WTC11 (cell line): ENCODE data around the gene CACNG4. TPM values are rescaled to one million over a fixed set of nuclear protein-coding genes. Genes with fewer than 3 reads are reported as not detected.

Source experiments
- ATAC-seq: fragments of 200-7000 bp; cut with Tn5 transposase; 2 replicates; pipeline ENCODE4 v1.10.0; 2021; ENCODE audit warnings: mild to moderate bottlenecking, moderate library complexity
- CTCF ChIA-PET: fragments of 300-600 bp; sonication (Branson Sonifier 250); formaldehyde crosslinking; loops from one replicate; lab custom pipeline; 2021; ENCODE audit warnings: antibody characterized with exemption; lab: Charles Lee
- POLR2A ChIA-PET: fragments of 350-600 bp; sonication (Branson Sonifier 250); formaldehyde crosslinking; loops from one replicate; lab custom pipeline; 2021; ENCODE audit warnings: antibody characterized with exemption; lab: Charles Lee
- DNase-seq: peaks from one replicate; pipeline ENCODE4 v3.0.0; 2021; ENCODE audit warnings: low spot score
- H3K27ac Mint-ChIP-seq: 2 replicates; pipeline ENCODE4 v1.8.0; 2021; ENCODE audit warnings: mixed read lengths
- H3K27me3 Mint-ChIP-seq: 2 replicates; pipeline ENCODE4 v1.8.0; 2021; ENCODE audit warnings: low read depth, mild to moderate bottlenecking, moderate library complexity, mixed read lengths
- H3K36me3 Mint-ChIP-seq: 2 replicates; pipeline ENCODE4 v1.8.0; 2021; ENCODE audit warnings: mixed read lengths
- H3K4me1 Mint-ChIP-seq: 2 replicates; pipeline ENCODE4 v1.8.0; 2022; ENCODE audit warnings: mixed read lengths
- H3K4me3 Mint-ChIP-seq: 2 replicates; pipeline ENCODE4 v1.8.0; 2021; ENCODE audit warnings: mild to moderate bottlenecking, moderate library complexity, mixed read lengths
- H3K9me3 Mint-ChIP-seq: 2 replicates; pipeline ENCODE4 v1.8.0; 2021; ENCODE audit warnings: mixed read lengths
- ATF1 ChIP-seq: sonication (generic); formaldehyde crosslinking; IDR thresholded peaks from 2 replicates; pipeline ENCODE4 v1.8.1; 2023; ENCODE audit warnings: mild to moderate bottlenecking, moderate library complexity, missing genetic modification reagents
- CTCF ChIP-seq: fragments of 200-600 bp; IDR thresholded peaks from 2 replicates; pipeline ENCODE4 v1.8.0; 2022; ENCODE audit warnings: antibody characterized with exemption
- ESRRA ChIP-seq: sonication (generic); formaldehyde crosslinking; IDR thresholded peaks from 2 replicates; pipeline ENCODE4 v1.8.1; 2022; ENCODE audit warnings: mild to moderate bottlenecking, missing genetic modification reagents, borderline replicate concordance
- FOXK1 ChIP-seq: sonication (generic); formaldehyde crosslinking; IDR thresholded peaks from 2 replicates; pipeline ENCODE4 v1.8.0; 2022; ENCODE audit warnings: mild to moderate bottlenecking, moderate library complexity, missing genetic modification reagents
- GRHL2 ChIP-seq: fragments of 250-450 bp; sonication (Bioruptor Pico); IDR thresholded peaks from 2 replicates; pipeline ENCODE4 v1.8.0; 2022; ENCODE audit warnings: mild to moderate bottlenecking, moderate library complexity; ENCODE audit not compliant: insufficient replicate concordance, severe bottlenecking
- MXD4 ChIP-seq: fragments of 250-450 bp; sonication (Bioruptor Pico); IDR thresholded peaks from 2 replicates; pipeline ENCODE4 v1.8.0; 2021; ENCODE audit warnings: mild to moderate bottlenecking, moderate library complexity, borderline replicate concordance
- NFATC4 ChIP-seq: fragments of 250-450 bp; sonication (Bioruptor Pico); IDR thresholded peaks from 2 replicates; pipeline ENCODE4 v1.9.0; 2021; ENCODE audit warnings: mild to moderate bottlenecking
- RELA ChIP-seq: sonication (generic); formaldehyde crosslinking; IDR thresholded peaks from 2 replicates; pipeline ENCODE4 v1.8.1; 2022; ENCODE audit warnings: missing genetic modification reagents, mild to moderate bottlenecking, borderline replicate concordance
- RORB ChIP-seq: fragments of 250-450 bp; sonication (Bioruptor Pico); IDR thresholded peaks from 2 replicates; pipeline ENCODE4 v1.9.0; 2021; ENCODE audit warnings: mild to moderate bottlenecking
- SMAD4 ChIP-seq: sonication (generic); formaldehyde crosslinking; IDR thresholded peaks from 2 replicates; pipeline ENCODE4 v1.8.0; 2022; ENCODE audit warnings: mild to moderate bottlenecking, missing genetic modification reagents
- SP1 ChIP-seq: sonication (generic); formaldehyde crosslinking; conservative IDR thresholded peaks from 2 replicates; pipeline ENCODE4 v1.8.1; 2022; ENCODE audit warnings: missing genetic modification reagents
- TEAD1 ChIP-seq: sonication (generic); formaldehyde crosslinking; IDR thresholded peaks from 2 replicates; pipeline ENCODE4 v1.8.0; 2022; ENCODE audit warnings: mild to moderate bottlenecking, missing genetic modification reagents
- TP53 ChIP-seq: sonication (generic); formaldehyde crosslinking; IDR thresholded peaks from 2 replicates; pipeline ENCODE4 v1.8.1; 2023; ENCODE audit warnings: mild to moderate bottlenecking, missing genetic modification reagents
- ZNF138 ChIP-seq: sonication (generic); formaldehyde crosslinking; conservative IDR thresholded peaks from 2 replicates; pipeline ENCODE4 v1.8.1; 2022; ENCODE audit warnings: mild to moderate bottlenecking, moderate library complexity, missing genetic modification reagents
- ZNF263 ChIP-seq: sonication (generic); formaldehyde crosslinking; IDR thresholded peaks from 2 replicates; pipeline ENCODE4 v1.8.1; 2022; ENCODE audit warnings: low read depth, mild to moderate bottlenecking, moderate library complexity, missing genetic modification reagents
- ZNF317 ChIP-seq: sonication (generic); formaldehyde crosslinking; IDR thresholded peaks from 2 replicates; pipeline ENCODE4 v1.8.1; 2023; ENCODE audit warnings: low read depth, mild to moderate bottlenecking, moderate library complexity, missing genetic modification reagents, borderline replicate concordance
- ZNF396 ChIP-seq: fragments of 250-450 bp; sonication (Bioruptor Pico); IDR thresholded peaks from 2 replicates; pipeline ENCODE4 v1.8.0; 2021; ENCODE audit warnings: mild to moderate bottlenecking, moderate library complexity, borderline replicate concordance
- ZNF416 ChIP-seq: fragments of 250-450 bp; sonication (Bioruptor Pico); IDR thresholded peaks from 2 replicates; pipeline ENCODE4 v1.9.0; 2021; ENCODE audit warnings: mild to moderate bottlenecking, inconsistent platforms
- ZNF671 ChIP-seq: fragments of 250-450 bp; sonication (Bioruptor Pico); IDR thresholded peaks from 2 replicates; pipeline ENCODE4 v1.8.0; 2021; ENCODE audit warnings: mild to moderate bottlenecking
- total RNA-seq: library from RNA; stranded (reverse); gene quantifications from 3 replicates; pipeline ENCODE4 v1.2.3, GENCODE V29; 2021
- TF ChIP-seq, protein P1 (sequence below): sonication (generic); formaldehyde crosslinking; conservative IDR thresholded peaks from 2 replicates; pipeline ENCODE4 v1.8.1; 2023; ENCODE audit warnings: mild to moderate bottlenecking, low read depth, missing genetic modification reagents, moderate library complexity
- TF ChIP-seq, protein P2 (sequence below): sonication (generic); formaldehyde crosslinking; IDR thresholded peaks from 2 replicates; pipeline ENCODE4 v1.8.0; 2023; ENCODE audit warnings: mild to moderate bottlenecking, missing genetic modification reagents
- TF ChIP-seq, protein P3 (sequence below): fragments of 250-450 bp; sonication (Bioruptor Pico); IDR thresholded peaks from 2 replicates; pipeline ENCODE4 v1.8.0; 2021; ENCODE audit warnings: mild to moderate bottlenecking

The CACNG4 gene
- total RNA-seq, 1 experiment from 2014 or later, result 3.4 TPM

DNA sequence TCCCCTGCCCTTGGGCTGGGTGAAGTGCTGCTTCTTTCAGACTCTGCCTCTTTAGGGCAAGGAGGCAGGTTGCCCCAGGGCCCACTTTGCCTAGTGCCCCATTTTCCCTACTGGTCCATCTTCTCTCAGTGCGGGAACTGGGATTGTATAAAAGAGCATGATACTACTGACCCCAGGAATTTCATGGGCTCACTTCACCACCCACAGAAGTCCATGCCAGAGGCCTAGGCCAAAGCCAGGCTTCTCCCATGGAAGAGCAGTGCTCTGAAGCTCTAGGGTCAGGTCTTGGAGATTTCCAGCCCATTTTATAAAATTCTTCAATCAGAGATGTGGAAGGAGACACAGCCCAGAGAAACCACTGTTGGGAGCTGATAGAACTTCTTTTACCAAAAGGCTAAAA is 85.6 kb downstream of the CACNG4 start (continued):
- TF ChIP-seq SMAD4 (CRISPR knock-in tag) (no peak), FOXK1 (CRISPR knock-in tag) (no peak)
- TF ChIP-seq, protein P1, sequence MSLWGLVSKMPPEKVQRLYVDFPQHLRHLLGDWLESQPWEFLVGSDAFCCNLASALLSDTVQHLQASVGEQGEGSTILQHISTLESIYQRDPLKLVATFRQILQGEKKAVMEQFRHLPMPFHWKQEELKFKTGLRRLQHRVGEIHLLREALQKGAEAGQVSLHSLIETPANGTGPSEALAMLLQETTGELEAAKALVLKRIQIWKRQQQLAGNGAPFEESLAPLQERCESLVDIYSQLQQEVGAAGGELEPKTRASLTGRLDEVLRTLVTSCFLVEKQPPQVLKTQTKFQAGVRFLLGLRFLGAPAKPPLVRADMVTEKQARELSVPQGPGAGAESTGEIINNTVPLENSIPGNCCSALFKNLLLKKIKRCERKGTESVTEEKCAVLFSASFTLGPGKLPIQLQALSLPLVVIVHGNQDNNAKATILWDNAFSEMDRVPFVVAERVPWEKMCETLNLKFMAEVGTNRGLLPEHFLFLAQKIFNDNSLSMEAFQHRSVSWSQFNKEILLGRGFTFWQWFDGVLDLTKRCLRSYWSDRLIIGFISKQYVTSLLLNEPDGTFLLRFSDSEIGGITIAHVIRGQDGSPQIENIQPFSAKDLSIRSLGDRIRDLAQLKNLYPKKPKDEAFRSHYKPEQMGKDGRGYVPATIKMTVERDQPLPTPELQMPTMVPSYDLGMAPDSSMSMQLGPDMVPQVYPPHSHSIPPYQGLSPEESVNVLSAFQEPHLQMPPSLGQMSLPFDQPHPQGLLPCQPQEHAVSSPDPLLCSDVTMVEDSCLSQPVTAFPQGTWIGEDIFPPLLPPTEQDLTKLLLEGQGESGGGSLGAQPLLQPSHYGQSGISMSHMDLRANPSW (CRISPR knock-in tag), result no peak
- TF ChIP-seq, all 79 proteins: peak for 0

GRCh38 chr17:67050471-67051154 is 86.1 kb downstream of the CACNG4 start:
- CTCF ChIA-PET, result no interaction called here
- no peak for DNase-seq

More at GRCh38 chr17:67050471-67051154, 86.1 kb downstream of the CACNG4 start:
- POLR2A ChIA-PET, result no interaction called here
- TF ChIP-seq ZNF138, result no peak
- TF ChIP-seq FOXK1 (CRISPR knock-in tag), result no peak
- no peak for TF ChIP-seq CTCF
- no peak for TF ChIP-seq ZNF416 (CRISPR knock-in tag)
- no peak for TF ChIP-seq NFATC4 (CRISPR knock-in tag)
- no peak for TF ChIP-seq ATF1 (CRISPR knock-in tag)
- TF ChIP-seq TP53 (CRISPR knock-in tag), result no peak
- TF ChIP-seq RORB (CRISPR knock-in tag), result no peak
- no peak for TF ChIP-seq ZNF263
- no peak for TF ChIP-seq ZNF671
- no peak for TF ChIP-seq SP1
- no peak for TF ChIP-seq ZNF317 (CRISPR knock-in tag)
- TF ChIP-seq ESRRA (CRISPR knock-in tag), result no peak
- TF ChIP-seq GRHL2, result no peak
- TF ChIP-seq, protein P2, sequence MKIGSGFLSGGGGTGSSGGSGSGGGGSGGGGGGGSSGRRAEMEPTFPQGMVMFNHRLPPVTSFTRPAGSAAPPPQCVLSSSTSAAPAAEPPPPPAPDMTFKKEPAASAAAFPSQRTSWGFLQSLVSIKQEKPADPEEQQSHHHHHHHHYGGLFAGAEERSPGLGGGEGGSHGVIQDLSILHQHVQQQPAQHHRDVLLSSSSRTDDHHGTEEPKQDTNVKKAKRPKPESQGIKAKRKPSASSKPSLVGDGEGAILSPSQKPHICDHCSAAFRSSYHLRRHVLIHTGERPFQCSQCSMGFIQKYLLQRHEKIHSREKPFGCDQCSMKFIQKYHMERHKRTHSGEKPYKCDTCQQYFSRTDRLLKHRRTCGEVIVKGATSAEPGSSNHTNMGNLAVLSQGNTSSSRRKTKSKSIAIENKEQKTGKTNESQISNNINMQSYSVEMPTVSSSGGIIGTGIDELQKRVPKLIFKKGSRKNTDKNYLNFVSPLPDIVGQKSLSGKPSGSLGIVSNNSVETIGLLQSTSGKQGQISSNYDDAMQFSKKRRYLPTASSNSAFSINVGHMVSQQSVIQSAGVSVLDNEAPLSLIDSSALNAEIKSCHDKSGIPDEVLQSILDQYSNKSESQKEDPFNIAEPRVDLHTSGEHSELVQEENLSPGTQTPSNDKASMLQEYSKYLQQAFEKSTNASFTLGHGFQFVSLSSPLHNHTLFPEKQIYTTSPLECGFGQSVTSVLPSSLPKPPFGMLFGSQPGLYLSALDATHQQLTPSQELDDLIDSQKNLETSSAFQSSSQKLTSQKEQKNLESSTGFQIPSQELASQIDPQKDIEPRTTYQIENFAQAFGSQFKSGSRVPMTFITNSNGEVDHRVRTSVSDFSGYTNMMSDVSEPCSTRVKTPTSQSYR, result no peak
- no peak for TF ChIP-seq ZNF396
- TF ChIP-seq TEAD1 (CRISPR knock-in tag), result no peak
- TF ChIP-seq, protein P3, sequence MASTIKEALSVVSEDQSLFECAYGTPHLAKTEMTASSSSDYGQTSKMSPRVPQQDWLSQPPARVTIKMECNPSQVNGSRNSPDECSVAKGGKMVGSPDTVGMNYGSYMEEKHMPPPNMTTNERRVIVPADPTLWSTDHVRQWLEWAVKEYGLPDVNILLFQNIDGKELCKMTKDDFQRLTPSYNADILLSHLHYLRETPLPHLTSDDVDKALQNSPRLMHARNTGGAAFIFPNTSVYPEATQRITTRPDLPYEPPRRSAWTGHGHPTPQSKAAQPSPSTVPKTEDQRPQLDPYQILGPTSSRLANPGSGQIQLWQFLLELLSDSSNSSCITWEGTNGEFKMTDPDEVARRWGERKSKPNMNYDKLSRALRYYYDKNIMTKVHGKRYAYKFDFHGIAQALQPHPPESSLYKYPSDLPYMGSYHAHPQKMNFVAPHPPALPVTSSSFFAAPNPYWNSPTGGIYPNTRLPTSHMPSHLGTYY (CRISPR knock-in tag), result no peak
- TF ChIP-seq RELA (CRISPR knock-in tag), result no peak
- no peak for TF ChIP-seq MXD4 (CRISPR knock-in tag)
- peaks cover 31% of the 10 kb centered on the region for H3K9me3 Mint-ChIP-seq
- peaks cover 18% of the 10 kb centered on the region for H3K36me3 Mint-ChIP-seq
- no peaks in the 10 kb centered on the region; the same call in 1 of the 2 replicates for H3K27me3 Mint-ChIP-seq
- no peak overlapping the region for H3K4me3 Mint-ChIP-seq
- H3K4me1 Mint-ChIP-seq, result no peaks in the 10 kb centered on the region
- ATAC-seq, result no peak
- H3K27ac Mint-ChIP-seq, result no peak overlapping the region
